GM19240 (cell line): ENCODE measurements around the gene KLHL40.

Experiments
- DNase-seq: peaks from one replicate; pipeline ENCODE4 v3.0.0; 2011; ENCODE audit warnings: low spot score; ENCODE audit not compliant: insufficient read length

Gene KLHL40

GRCh38 chr3:42657675-42658074, 27.7 kb upstream of the KLHL40 start:
- no peak for DNase-seq

GRCh38 chr3:42658091-42658770, 27.1 kb upstream of the KLHL40 start:
- no peak for DNase-seq

- DNase-seq = no peak
Observed at GRCh38 chr3:42658771-42659390, 26.5 kb upstream of the KLHL40 start.

- no peak for DNase-seq
Observed at GRCh38 chr3:42659451-42660130, 25.7 kb upstream of the KLHL40 start.

GRCh38 chr3:42660131-42660715, 25.1 kb upstream of the KLHL40 start:
- no peak for DNase-seq

GRCh38 chr3:42660898-42661297, 24.4 kb upstream of the KLHL40 start:
- no peak for DNase-seq

- DNase-seq = no peak
Observed at GRCh38 chr3:42661593-42662022, 23.7 kb upstream of the KLHL40 start.

GRCh38 chr3:42662037-42662812, 23.1 kb upstream of the KLHL40 start:
- DNase-seq = no peak

GRCh38 chr3:42662813-42663535, 22.4 kb upstream of the KLHL40 start:
- no peak for DNase-seq

GRCh38 chr3:42663581-42664437, 21.5 kb upstream of the KLHL40 start:
- no peak for DNase-seq

- no peak for DNase-seq
Observed at GRCh38 chr3:42664438-42664803, 20.9 kb upstream of the KLHL40 start.

GRCh38 chr3:42665050-42665878, 20.1 kb upstream of the KLHL40 start:
- no peak for DNase-seq

GRCh38 chr3:42666022-42666421, 19.3 kb upstream of the KLHL40 start:
- DNase-seq = no peak

GRCh38 chr3:42666577-42666998, 18.7 kb upstream of the KLHL40 start:
- no peak for DNase-seq

GRCh38 chr3:42667096-42667522, 18.2 kb upstream of the KLHL40 start:
- DNase-seq = no peak

- DNase-seq = no peak
Observed at GRCh38 chr3:42667523-42668412, 17.6 kb upstream of the KLHL40 start.

GRCh38 chr3:42668413-42668760, 16.9 kb upstream of the KLHL40 start:
- no peak for DNase-seq

GRCh38 chr3:42668793-42669217, 16.5 kb upstream of the KLHL40 start:
- no peak for DNase-seq
